Measurements from ENCODE around the gene BORCS6.

Gene BORCS6

DNA sequence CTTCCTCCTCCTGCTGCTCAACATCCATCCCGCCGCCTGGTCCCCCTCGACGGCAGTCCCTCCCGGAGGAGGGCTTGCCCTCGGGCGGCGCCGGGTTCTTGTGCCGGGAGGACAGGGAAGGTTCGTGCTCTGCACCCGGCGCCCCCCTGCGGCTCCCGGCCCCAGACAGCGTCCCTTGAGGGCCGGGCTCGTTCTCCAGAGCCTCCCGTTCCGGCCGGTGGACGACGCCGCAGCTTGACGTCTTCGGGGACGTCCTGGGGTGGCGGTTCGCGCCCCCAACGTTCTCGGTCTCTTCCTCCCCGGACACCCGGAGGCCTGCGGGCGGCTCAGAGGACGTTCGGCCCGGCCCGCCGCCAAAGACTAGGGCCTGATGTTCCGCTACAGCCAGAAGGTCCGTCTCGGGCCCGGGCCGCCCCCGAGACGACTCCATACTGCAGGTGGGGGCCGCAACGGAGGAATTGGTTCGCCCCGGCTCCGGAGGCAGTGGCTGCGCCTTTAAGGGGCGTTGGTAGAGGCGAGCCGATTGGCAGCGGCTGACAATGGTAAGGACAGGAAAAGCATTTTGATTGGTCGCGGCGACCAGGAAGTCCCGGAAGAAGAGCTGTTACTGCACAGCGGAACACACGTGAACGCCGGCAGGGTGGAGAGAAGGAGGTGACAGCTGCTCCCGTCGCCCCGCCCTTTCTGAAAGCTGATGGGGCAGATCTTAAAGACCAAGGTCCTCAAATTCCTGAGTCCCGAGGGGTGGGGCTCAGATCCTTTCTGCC is at the start of gene BORCS6:
Gene BORCS6, minus strand, starts transcription at position 470 of the 767 bp plus-strand sequence. Its CDS starts 40 bp downstream, at position 430.
- peak; percentile 95 for DNase-seq (ENCODE audit: low read depth)
- in situ Hi-C loops (cut with HindIII; ENCODE audit: low sequenced_read_pairs) = loop anchor here (25.0 kb wide), 1 partner anchor 122 kb away; the partner anchor contains the start of gene ARHGEF15
- TF ChIP-seq, protein P1, sequence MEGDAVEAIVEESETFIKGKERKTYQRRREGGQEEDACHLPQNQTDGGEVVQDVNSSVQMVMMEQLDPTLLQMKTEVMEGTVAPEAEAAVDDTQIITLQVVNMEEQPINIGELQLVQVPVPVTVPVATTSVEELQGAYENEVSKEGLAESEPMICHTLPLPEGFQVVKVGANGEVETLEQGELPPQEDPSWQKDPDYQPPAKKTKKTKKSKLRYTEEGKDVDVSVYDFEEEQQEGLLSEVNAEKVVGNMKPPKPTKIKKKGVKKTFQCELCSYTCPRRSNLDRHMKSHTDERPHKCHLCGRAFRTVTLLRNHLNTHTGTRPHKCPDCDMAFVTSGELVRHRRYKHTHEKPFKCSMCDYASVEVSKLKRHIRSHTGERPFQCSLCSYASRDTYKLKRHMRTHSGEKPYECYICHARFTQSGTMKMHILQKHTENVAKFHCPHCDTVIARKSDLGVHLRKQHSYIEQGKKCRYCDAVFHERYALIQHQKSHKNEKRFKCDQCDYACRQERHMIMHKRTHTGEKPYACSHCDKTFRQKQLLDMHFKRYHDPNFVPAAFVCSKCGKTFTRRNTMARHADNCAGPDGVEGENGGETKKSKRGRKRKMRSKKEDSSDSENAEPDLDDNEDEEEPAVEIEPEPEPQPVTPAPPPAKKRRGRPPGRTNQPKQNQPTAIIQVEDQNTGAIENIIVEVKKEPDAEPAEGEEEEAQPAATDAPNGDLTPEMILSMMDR (IDR thresholded peaks at IDR 0.05; ENCODE audit: low read depth, low read length, missing control alignments) = no peak
- H3K4me3 ChIP-seq (ENCODE audit: low read depth, low read length) = peak within 1 kb of the TSS; percentile 96

DNA sequence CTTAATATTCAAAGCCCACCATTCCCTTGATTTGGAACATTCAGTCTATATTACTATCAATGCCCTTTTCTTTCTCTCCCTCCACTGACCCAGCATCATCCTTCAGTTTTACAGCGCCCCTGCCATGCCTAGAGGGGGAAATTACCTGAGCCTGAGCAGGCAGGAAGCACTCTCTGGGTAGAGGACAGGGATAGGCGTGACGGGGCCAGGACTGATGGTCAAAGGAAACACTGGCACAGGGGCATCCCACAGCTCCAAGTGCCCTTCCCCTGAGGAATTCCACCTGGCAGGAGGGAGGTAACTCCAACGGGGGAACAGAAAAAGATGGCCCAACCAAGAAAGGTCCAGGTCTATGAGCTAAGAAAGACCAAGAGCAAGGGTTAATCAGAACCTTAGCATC is 47.9 kb upstream of the BORCS6 start:
- in situ Hi-C loops (cut with HindIII; ENCODE audit: low sequenced_read_pairs) = no loop called here
- TF ChIP-seq, protein P1 (IDR thresholded peaks at IDR 0.05; ENCODE audit: low read depth, low read length, missing control alignments) = no peak
- DNase-seq (ENCODE audit: low read depth) = no peak
- no peak overlapping the region for H3K4me3 ChIP-seq (ENCODE audit: low read depth, low read length)

- in situ Hi-C loops (cut with HindIII; ENCODE audit: low sequenced_read_pairs) = no loop called here
- H3K4me3 ChIP-seq (ENCODE audit: low read depth, low read length) = no peak overlapping the region
- DNase-seq (ENCODE audit: low read depth) = no peak
- TF ChIP-seq, protein P1 (IDR thresholded peaks at IDR 0.05; ENCODE audit: low read depth, low read length, missing control alignments) = no peak
Measured at GRCh38 chr17:8237175-8237574, 47.2 kb upstream of the BORCS6 start.

DNA sequence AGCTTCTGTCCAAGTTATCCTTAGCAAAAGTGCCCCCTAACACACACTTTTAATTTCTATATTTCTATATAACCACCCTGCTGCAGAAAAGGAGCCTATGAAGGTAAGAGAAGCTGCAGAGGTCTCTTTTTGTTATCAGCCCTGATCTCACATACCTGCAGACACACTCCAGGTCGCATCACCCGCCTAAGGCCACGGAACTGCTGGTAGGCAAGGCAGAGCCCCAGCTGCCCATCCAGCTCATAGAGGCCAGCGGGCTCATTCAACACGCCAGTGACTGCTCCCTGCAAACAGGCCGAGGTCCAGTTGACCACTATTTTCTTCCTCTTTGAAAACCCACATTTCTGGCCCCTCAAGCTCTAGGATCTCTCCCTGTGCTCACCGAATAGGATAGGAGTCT is 45.7 kb upstream of the BORCS6 start:
- no peak overlapping the region for H3K4me3 ChIP-seq (ENCODE audit: low read depth, low read length)
- TF ChIP-seq, protein P1 (IDR thresholded peaks at IDR 0.05; ENCODE audit: low read depth, low read length, missing control alignments) = no peak
- no peak for DNase-seq (ENCODE audit: low read depth)
- in situ Hi-C loops (cut with HindIII; ENCODE audit: low sequenced_read_pairs) = no loop called here

DNA sequence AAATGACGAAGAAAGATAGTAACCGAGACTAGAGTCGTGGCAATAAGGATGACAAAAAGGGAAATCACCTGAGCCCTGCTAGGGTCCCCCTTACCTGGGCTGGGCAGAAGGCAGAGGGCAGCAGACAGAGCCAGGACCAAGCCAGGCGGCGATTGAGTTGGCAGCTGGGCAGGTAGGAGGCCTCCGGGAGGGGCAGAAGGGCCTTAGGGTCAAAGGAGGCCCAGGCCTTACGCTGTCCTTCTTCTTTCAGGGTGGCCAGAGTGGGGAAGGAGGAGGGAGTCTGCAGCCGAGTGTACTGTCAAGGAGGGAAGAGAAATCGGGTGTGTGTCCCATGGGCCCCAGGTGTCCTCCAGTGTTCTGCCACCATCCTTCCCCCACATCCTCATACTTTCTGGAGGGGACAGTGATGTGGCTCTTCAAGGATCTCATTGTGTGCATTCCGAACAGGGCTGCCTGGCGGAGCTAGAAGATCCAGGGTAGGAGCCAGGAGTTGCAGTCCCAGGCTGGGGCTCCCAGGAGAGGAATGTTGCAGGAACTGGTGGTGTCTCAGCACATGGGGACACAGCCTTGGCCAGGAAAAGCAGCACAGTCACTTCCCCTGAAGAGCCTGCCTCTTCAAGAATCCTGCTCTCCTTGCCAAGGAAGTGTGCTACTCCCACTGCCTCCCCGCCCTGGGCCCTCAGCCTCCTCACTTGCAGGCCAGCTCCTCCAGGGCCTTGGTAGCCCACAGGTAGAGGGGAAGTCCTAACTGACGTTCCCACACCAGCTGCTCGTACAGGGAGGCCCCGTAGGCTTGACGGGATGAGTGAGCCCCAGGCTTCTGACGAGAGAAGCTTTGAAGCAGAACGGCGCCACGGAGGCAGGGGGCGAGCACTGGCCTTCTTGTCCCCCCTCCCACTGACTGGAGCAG is 44.6 kb upstream of the BORCS6 start:
- in situ Hi-C loops (cut with HindIII; ENCODE audit: low sequenced_read_pairs) = no loop called here
- TF ChIP-seq, protein P1 (IDR thresholded peaks at IDR 0.05; ENCODE audit: low read depth, low read length, missing control alignments) = no peak
- no peak overlapping the region for H3K4me3 ChIP-seq (ENCODE audit: low read depth, low read length)
- DNase-seq (ENCODE audit: low read depth) = no peak

DNA sequence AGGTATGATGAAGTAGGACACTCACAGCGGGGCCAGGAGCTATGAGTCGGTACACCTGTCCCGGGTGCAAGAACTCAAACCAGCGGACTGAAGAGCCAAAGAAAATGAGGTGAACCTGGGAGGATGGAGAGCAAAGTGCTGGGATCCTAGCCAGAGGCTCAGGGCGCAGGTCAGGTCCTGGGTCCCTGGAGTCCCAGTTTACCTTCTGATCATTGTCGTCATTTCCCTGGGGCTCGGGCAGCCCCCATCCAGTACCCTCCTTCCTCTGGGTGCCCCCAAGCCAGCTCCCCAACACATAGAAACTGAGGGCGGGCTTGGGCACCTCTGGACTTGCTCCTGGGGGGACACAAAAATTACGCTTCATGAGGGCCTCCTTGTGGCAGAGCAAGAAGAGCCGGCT is 41.7 kb upstream of the BORCS6 start:
- TF ChIP-seq, protein P1 (IDR thresholded peaks at IDR 0.05; ENCODE audit: low read depth, low read length, missing control alignments) = no peak
- DNase-seq (ENCODE audit: low read depth) = no peak
- H3K4me3 ChIP-seq (ENCODE audit: low read depth, low read length) = no peak overlapping the region
- in situ Hi-C loops (cut with HindIII; ENCODE audit: low sequenced_read_pairs) = no loop called here

Data from astrocyte of the cerebellum (primary cell).